Measurements from ENCODE around the gene BCAP31.

BCAP31 gene

GRCh38 chrX:153724252-153725038 is at the start of gene BCAP31, which contains the start of gene ABCD1:
Gene BCAP31, minus strand, starts transcription at chrX:153724387. Its CDS starts 1,143 bp downstream, at chrX:153723244.
Gene ABCD1, plus strand, starts transcription at chrX:153724856. Its CDS starts 411 bp downstream, at chrX:153725267.
- peak; percentile 72 for DNase-seq

DNA sequence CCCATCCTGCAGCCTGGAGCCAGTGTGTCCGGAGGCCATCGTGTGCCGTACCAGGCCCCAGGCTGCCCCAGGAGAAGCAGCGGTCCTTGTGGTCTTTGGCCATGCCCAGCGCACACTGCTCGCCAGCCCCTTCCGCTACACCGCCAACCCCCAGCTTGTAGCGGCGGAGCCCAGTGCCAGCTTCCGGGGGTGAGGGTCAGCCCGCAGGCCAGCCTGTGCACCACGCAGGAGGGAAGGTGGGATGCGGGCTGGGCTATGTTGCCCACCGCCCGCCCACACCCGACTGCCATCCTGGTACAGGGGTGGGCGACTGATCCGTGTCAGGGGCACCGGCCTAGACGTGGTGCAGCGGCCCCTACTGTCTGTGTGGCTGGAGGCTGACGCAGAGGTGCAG is 49.0 kb upstream of the BCAP31 start:
- no peak for DNase-seq

- no peak for DNase-seq
Measured at GRCh38 chrX:153772316-153773217, 48.4 kb upstream of the BCAP31 start.

- DNase-seq, result no peak
Measured at GRCh38 chrX:153771415-153772315, 47.5 kb upstream of the BCAP31 start.

GRCh38 chrX:153770601-153771414 is 46.6 kb upstream of the BCAP31 start:
- DNase-seq, result no peak

GRCh38 chrX:153769865-153770600 is 45.8 kb upstream of the BCAP31 start:
- DNase-seq, result no peak

GRCh38 chrX:153769158-153769864 is 45.1 kb upstream of the BCAP31 start:
- DNase-seq, result no peak

DNA sequence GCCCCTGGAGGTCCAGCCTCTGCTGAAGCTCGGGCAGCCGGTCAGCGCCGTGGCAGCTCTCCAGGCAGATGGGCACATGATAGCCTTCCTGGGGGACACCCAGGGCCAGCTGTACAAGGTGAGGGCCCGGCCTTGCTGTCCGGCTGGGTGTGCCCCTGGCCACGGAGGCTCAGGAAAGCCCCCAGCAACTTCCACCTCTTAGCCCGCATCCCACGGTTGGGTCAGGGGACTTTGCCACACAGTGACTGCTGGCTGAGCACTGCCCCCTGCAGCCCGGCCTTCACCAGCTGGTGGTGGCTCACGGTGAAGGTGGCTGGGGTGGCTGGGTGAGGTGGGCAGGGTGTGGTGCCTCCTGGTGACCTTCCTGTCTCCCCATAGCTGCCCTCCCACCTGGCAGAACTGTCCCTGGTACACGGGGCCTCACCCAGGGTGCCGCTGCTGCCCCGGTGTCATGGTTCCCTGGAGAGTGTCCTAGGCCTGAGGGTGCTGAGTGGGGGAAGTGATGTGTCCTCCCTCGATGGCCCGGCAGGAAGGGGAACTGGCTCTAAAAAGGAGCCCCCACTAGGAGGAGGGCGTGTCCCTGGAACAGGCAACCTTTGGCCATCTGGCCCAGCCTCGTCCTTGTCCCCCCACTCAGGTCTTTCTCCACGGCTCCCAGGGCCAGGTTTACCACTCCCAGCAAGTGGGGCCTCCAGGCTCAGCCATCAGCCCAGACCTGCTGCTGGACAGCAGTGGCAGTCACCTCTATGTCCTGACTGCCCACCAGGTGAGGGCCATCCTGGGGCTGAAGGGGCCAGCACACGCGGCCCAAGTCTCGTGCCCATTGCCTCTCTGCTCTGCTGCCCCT is 44.3 kb upstream of the BCAP31 start:
- DNase-seq, result no peak

GRCh38 chrX:153767674-153768055 is 43.5 kb upstream of the BCAP31 start:
- DNase-seq, result no peak

- no peak for DNase-seq
Measured at GRCh38 chrX:153766871-153767673, 42.9 kb upstream of the BCAP31 start.

DNA sequence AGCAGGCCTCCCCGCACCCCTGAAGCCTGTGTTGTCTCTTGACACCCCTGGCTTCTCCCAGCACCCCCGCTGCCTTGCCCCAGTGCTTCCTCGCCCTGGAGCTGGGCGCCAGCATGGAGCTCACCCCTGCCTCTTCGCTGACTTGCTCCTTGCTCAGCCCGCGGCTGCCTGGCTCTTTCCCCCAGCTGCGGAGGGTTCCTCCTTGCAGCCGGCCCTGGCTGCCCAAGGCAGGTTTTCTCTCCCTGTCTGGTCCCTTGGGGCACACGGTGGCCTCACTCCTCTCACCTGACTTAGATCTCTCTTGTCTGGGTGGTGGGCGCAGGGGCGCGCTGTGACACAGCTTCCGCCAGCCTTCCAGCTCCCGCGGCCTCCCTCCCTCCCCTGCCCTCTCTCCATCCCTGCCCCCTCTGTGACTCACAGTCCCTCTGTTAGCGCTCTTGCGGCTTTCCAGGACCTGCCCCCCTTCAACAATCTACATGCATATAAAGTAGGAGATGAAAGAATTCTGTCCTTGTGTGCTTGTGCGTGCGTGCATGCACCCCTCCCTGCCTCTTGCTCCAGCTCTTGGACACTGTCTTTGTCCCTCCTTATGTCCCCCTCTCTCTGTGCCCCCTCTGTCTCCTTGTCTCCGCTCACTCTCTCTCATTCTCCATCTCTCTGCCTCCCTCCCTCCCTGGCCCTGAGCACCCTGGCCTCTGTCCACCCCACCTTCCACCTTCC is 42.1 kb upstream of the BCAP31 start:
- peak; percentile 12 for DNase-seq

DNA sequence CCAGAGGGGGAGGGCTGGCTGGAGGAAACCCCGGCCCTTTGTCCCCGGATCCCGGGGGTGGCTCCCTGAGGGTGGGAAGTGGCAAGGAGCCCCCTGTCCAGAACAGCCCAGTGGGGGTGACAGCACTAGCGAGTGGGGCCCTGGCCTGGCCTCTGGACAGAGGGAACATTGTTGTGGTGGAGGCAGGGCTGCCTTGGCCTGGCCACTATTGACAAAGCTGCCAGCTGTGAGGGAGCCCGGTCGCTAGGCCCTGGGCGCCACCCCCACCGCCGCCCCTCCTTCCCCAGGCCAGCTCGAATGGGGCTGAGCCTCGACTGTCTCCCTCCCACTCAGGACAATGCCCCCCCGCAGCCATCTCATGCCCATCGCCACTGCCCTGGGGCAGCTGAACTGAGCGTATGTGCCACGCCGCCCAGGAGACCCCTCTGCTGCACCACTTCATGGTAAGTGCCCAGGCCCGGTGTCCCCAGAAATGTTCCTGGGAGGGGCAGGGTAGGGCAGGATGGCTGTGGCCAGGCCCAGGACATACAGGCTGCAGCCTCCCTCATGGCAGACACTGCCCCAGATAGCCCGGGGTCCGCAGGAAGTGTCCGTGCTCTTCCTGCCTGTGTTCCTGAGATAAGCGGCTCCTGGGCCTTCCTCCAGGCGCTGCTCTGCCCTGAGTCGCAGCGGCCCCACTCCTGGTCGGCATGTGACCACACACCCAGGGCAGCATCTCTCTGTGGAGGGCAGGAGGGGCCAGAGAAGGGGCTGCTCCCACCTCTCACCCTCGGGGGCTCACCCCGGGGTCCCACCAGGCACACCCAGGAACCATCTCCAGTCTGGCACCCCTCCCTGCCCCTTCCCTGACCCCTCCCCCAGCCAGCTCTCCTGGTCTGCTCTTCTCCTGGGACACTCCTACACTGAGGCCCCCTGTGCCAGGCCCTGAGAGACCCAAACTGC is 41.2 kb upstream of the BCAP31 start:
- DNase-seq, result no peak

DNA sequence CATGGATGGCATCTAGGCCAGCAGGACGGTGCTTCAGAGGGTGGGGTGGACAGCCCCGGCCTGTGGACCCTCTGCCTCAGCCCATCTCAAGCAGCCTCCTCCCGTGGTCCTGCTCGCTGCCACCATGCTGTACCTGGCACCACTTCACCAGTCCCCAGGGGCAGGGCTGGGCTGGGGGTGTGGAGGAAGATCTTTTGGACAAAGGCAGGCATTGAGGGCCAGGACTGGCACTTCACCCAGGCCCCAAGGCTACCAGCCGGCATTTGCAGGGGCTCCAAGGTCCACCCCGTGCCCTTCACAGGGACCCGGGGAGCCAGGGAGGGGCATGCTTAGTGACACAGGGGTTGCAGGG is 40.6 kb upstream of the BCAP31 start:
- DNase-seq, result no peak

DNA sequence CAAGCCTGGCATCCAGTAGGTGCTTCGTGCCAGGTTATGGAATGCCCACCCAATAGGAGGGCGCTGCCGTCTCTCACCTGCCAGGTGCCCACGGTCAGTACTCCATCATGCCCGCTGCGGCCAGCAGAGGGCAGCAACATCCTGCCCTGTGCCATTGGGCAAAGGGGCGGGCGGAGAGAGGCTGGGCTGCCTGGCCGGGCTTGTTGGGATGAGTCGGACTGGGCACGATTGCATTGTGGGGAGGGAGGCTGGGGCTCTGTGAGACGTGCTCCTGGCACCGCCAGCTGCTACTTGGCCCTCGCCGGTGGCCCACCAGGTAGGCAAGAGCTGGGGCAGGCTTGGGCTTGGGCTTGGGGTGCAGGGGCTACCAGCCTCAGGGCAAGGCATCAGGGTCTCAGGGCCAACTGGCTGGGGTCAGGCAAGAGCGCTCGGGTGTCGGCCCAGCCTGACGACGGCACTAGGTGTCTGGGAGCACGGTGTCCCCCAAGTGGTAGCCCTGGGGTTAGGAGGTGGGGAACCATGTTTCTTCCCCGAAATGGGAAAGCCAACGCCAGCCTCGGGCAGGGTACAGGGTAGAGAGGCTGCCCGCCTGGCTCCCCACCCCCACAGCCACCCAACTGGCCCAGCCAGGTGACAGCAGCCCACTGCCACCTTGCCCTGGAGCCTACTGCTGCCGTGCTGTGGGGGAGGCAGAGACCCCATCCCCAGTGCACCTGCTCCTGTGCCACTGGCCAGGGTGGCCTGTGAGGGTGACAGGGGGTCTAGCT is 40.0 kb upstream of the BCAP31 start, which contains the start of gene PLXNB3:
Gene PLXNB3 (plus strand): TSS at position 261 of the 767 bp plus-strand sequence. CDS start 1,287 bp downstream, outside the sequence.
- DNase-seq, result peak; percentile 48

GRCh38 chrX:153763298-153763932 is 39.2 kb upstream of the BCAP31 start:
- no peak for DNase-seq
